Activated CD8-positive, alpha-beta T cell treated with anti-CD3 and anti-CD28 coated beads for 36 hours (primary cell): ENCODE data around the gene CD48. TPM values are rescaled to one million over a fixed set of nuclear protein-coding genes. Genes with fewer than 3 reads are reported as not detected.

Experiments
- ATAC-seq: fragments of 200-7000 bp; cut with Tn5 transposase; one replicate; pipeline ENCODE4 v1.10.0; 2021; ENCODE audit warnings: mild to moderate bottlenecking, moderate library complexity
- CTCF ChIA-PET: fragments of 350-600 bp; sonication (Branson Sonifier 250); formaldehyde crosslinking; loops from one replicate; lab custom pipeline; 2021; ENCODE audit warnings: antibody characterized with exemption; lab: Charles Lee
- POLR2A ChIA-PET: fragments of 350-600 bp; sonication (Branson Sonifier 250); formaldehyde crosslinking; loops from one replicate; lab custom pipeline; 2021; ENCODE audit warnings: antibody characterized with exemption; lab: Charles Lee
- DNase-seq: peaks from one replicate; pipeline ENCODE4 v3.0.0-alpha.2; 2020
- H3K27ac Mint-ChIP-seq: one replicate; pipeline ENCODE4 v1.8.0; 2021; ENCODE audit warnings: mild to moderate bottlenecking, mixed read lengths
- H3K27me3 Mint-ChIP-seq: one replicate; pipeline ENCODE4 v1.8.0; 2021; ENCODE audit warnings: mixed read lengths
- H3K36me3 Mint-ChIP-seq: one replicate; pipeline ENCODE4 v1.8.0; 2021; ENCODE audit warnings: low read depth, mixed read lengths
- H3K4me1 Mint-ChIP-seq: one replicate; pipeline ENCODE4 v1.8.0; 2021; ENCODE audit warnings: low read depth, mixed read lengths
- H3K4me3 Mint-ChIP-seq: one replicate; pipeline ENCODE4 v1.8.0; 2021; ENCODE audit warnings: mild to moderate bottlenecking, moderate library complexity, mixed read lengths
- H3K9me3 Mint-ChIP-seq: one replicate; pipeline ENCODE4 v1.8.0; 2021; ENCODE audit warnings: mixed read lengths
- CTCF ChIP-seq: fragments of 200-600 bp; IDR thresholded peaks from one replicate; pipeline ENCODE4 v1.8.0; 2022; ENCODE audit warnings: antibody characterized with exemption, mild to moderate bottlenecking
- intact Hi-C: fragments of 100-400 bp; cut with micrococcal nuclease; formaldehyde crosslinking; loops from one replicate; pipeline ENCODE4 v1.10.0; 2022
- total RNA-seq, 2 experiments: library from RNA; stranded (reverse); gene quantifications; one replicate each; pipeline ENCODE4 v1.2.3, GENCODE V29; 2021

CD48 gene
- total RNA-seq, 2 experiments from 2014 or later: 379 to 388 TPM

- H3K9me3 Mint-ChIP-seq: peaks cover 10% of the 10 kb centered on the region
- peaks cover 35% of the 10 kb centered on the region for H3K4me1 Mint-ChIP-seq
- no peak for TF ChIP-seq CTCF
- intact Hi-C loops: loop anchor here (2.0 to 5.0 kb wide), 2 partner anchors 104 to 225 kb away; partner anchors contain the start of gene ITLN2
- POLR2A ChIA-PET: interaction anchor here (0.6 to 3.5 kb wide), 5 partner anchors 12 to 101 kb away, joined by 3 to 18 read pairs (median 4); no protein-coding TSS in a partner anchor
- H3K36me3 Mint-ChIP-seq: peaks cover 7% of the 10 kb centered on the region
- H3K4me3 Mint-ChIP-seq: no peak overlapping the region
- DNase-seq (no peak), ATAC-seq (no peak)
- no peaks in the 10 kb centered on the region for H3K27me3 Mint-ChIP-seq
- H3K27ac Mint-ChIP-seq: no peak overlapping the region
- CTCF ChIA-PET: interaction anchor here (0.8 to 10.0 kb wide), 31 partner anchors 9 to 263 kb away, joined by 3 to 217 read pairs (median 7); partner anchors contain the start of genes CD48, ITLN1, ITLN2 and SLAMF7
These were observed 15.7 kb upstream of the CD48 start for GRCh38 chr1:160727316-160727640.

GRCh38 chr1:160726498-160727315 is 15.1 kb upstream of the CD48 start:
- Mint-ChIP-seq H3K27ac (no peak overlapping the region), H3K27me3 (no peaks in the 10 kb centered on the region), H3K36me3 (peaks cover 3% of the 10 kb centered on the region), H3K9me3 (peaks cover 4% of the 10 kb centered on the region), H3K4me3 (no peak overlapping the region), H3K4me1 (peaks cover 32% of the 10 kb centered on the region)
- ChIA-PET CTCF (interaction anchor here (0.6 to 10.0 kb wide), 35 partner anchors 10 to 264 kb away, joined by 3 to 217 read pairs (median 7); partner anchors contain the start of genes CD48, ITLN1, ITLN2 and SLAMF7), POLR2A (interaction anchor here (0.6 to 3.5 kb wide), 7 partner anchors 11 to 101 kb away, joined by 3 to 18 read pairs (median 5); no protein-coding TSS in a partner anchor)
- peak; percentile 79 for ATAC-seq
- intact Hi-C loops: loop anchor here (1.0 to 5.0 kb wide), 3 partner anchors 42 to 226 kb away; partner anchors contain the start of gene ITLN2
- DNase-seq: peak; percentile 74
- peak; percentile 99 for TF ChIP-seq CTCF

GRCh38 chr1:160726114-160726497 is 14.5 kb upstream of the CD48 start:
- ChIA-PET POLR2A (interaction anchor here (0.6 to 3.5 kb wide), 6 partner anchors 11 to 209 kb away, joined by 3 to 18 read pairs (median 4); no protein-coding TSS in a partner anchor), CTCF (interaction anchor here (0.7 to 10.0 kb wide), 23 partner anchors 10 to 287 kb away, joined by 3 to 217 read pairs (median 8); partner anchors contain the start of genes CD48, ITLN2 and SLAMF7)
- Mint-ChIP-seq H3K4me1 (peaks cover 29% of the 10 kb centered on the region), H3K27ac (no peak overlapping the region), H3K27me3 (no peaks in the 10 kb centered on the region), H3K9me3 (no peaks in the 10 kb centered on the region), H3K36me3 (no peaks in the 10 kb centered on the region), H3K4me3 (no peak overlapping the region)
- DNase-seq (no peak), ATAC-seq (no peak)
- intact Hi-C loops: loop anchor here (1.0 to 5.0 kb wide), 3 partner anchors 42 to 226 kb away; partner anchors contain the start of gene ITLN2
- TF ChIP-seq CTCF: no peak

- ATAC-seq (peak; percentile 11), DNase-seq (peak; percentile 42)
- no peak for TF ChIP-seq CTCF
- H3K27ac Mint-ChIP-seq: no peak overlapping the region
- CTCF ChIA-PET: interaction anchor here (0.8 to 10.0 kb wide), 25 partner anchors 11 to 314 kb away, joined by 3 to 217 read pairs (median 8); partner anchors contain the start of genes CD48, ITLN2 and TSTD1
- no peaks in the 10 kb centered on the region for H3K9me3 Mint-ChIP-seq
- intact Hi-C loops: loop anchor here (5.0 kb wide), 2 partner anchors 42 to 228 kb away; partner anchors contain the start of gene ITLN2
- POLR2A ChIA-PET: interaction anchor here (0.6 to 2.9 kb wide), 14 partner anchors 13 to 113 kb away, joined by 3 to 21 read pairs (median 4); partner anchors contain the start of genes CD48 and LY9
- no peaks in the 10 kb centered on the region for H3K27me3 Mint-ChIP-seq
- H3K36me3 Mint-ChIP-seq: no peaks in the 10 kb centered on the region
- H3K4me3 Mint-ChIP-seq: no peak overlapping the region
- peaks cover 40% of the 10 kb centered on the region for H3K4me1 Mint-ChIP-seq
These were observed 13.0 kb upstream of the CD48 start for GRCh38 chr1:160724465-160725242.
